Hepatocyte (in vitro differentiated cells): Measurements from ENCODE around the gene NR6A1.

Source experiments
- CTCF ChIP-seq: fragments of 200-600 bp; sonication (generic); IDR thresholded peaks from 2 replicates; pipeline ENCODE4 v1.5.1; 2016; ENCODE audit warnings: antibody characterized with exemption, mild to moderate bottlenecking; ENCODE audit not compliant: poor library complexity
- EZH2 ChIP-seq: fragments of 200-600 bp; sonication (generic); IDR thresholded peaks from 2 replicates; pipeline ENCODE4 v1.6.1; 2016; ENCODE audit warnings: antibody characterized with exemption, mild to moderate bottlenecking, borderline replicate concordance
- EZH2phosphoT487 ChIP-seq: fragments of 200-600 bp; sonication (generic); IDR thresholded peaks from one replicate; pipeline ENCODE4 v1.6.1; 2018; ENCODE audit warnings: antibody characterized with exemption, mild to moderate bottlenecking, low read depth, moderate library complexity; ENCODE audit not compliant: unreplicated experiment, severe bottlenecking

DNA sequence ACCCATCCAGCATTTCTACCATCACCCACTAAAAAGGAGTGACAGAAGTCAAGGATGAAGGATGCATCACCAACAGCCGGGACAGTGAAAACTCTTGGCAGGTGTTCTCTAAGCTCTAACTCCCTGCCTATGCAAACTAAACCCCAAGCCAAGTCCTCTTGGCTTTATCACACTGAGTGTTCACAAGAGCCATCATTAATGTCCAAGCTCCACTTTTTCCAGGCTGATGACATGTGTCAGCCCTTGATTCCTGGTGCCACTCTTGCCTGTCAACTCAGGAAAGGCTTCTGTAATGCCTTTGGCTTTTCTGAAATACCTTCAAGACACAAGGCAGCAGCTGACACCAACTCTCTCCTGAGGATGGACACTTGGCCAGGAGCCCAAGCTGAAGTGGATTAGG is 86.9 kb downstream of the NR6A1 start:
- no peak for TF ChIP-seq CTCF
- TF ChIP-seq EZH2phosphoT487: no peak
- TF ChIP-seq EZH2: no peak
